ENCODE data around the gene PLEKHJ1. TPM values are rescaled to one million over a fixed set of nuclear protein-coding genes. Genes with fewer than 3 reads are reported as not detected.

PLEKHJ1 gene
- total RNA-seq, 1 donor from 2014 or later, result 78.3 TPM

GRCh38 chr19:2266183-2266993 is 30.3 kb upstream of the PLEKHJ1 start:
- no peaks in the 10 kb centered on the region for H3K27me3 Mint-ChIP-seq (ENCODE audit: low read depth, unreplicated experiment)
- H3K4me1 Mint-ChIP-seq (ENCODE audit: low read depth, unreplicated experiment), result peaks cover 3% of the 10 kb centered on the region
- no peaks in the 10 kb centered on the region for H3K9me3 ChIP-seq (ENCODE audit: insufficient read depth, low read depth, low read length)
- no peaks in the 10 kb centered on the region for H3K27me3 ChIP-seq (ENCODE audit: insufficient read depth, low read length)
- DNase-seq (ENCODE audit: low read depth) (peak; percentile 49), FAIRE-seq (no peak)
- H2AFZ ChIP-seq (ENCODE audit: low read depth, low read length), result peak overlapping the region; percentile 56
- no peak overlapping the region for H3K4me3 Mint-ChIP-seq (ENCODE audit: unreplicated experiment)
- TF ChIP-seq CTCF (IDR thresholded peaks at IDR 0.05; ENCODE audit: insufficient read depth, low read depth, low read length), result no peak
- no peak for TF ChIP-seq EZH2 (IDR thresholded peaks at IDR 0.05; ENCODE audit: insufficient read depth, low read length)
- no peak overlapping the region for H3K9ac ChIP-seq (ENCODE audit: low read length)
- no peak overlapping the region for H3K27ac Mint-ChIP-seq (ENCODE audit: unreplicated experiment)
- no peaks in the 10 kb centered on the region for H3K9me3 Mint-ChIP-seq (ENCODE audit: unreplicated experiment)
- no peaks in the 10 kb centered on the region for H3K36me3 ChIP-seq (ENCODE audit: insufficient read depth, low read length)
- H3K27ac ChIP-seq (ENCODE audit: low read depth, low read length), result no peak overlapping the region
- peaks cover 21% of the 10 kb centered on the region for H3K79me2 ChIP-seq (ENCODE audit: insufficient read depth, low read length)
- H3K36me3 Mint-ChIP-seq (ENCODE audit: low read depth, unreplicated experiment), result peaks cover 4% of the 10 kb centered on the region
- peaks cover 18% of the 10 kb centered on the region for H4K20me1 ChIP-seq (ENCODE audit: insufficient read depth, low read length)
- peak overlapping the region; percentile 21 for H3K4me2 ChIP-seq (ENCODE audit: low read length)
- H3K4me1 ChIP-seq (ENCODE audit: insufficient read depth, low read length), result peaks cover 9% of the 10 kb centered on the region
- no peak overlapping the region for H3K4me3 ChIP-seq (ENCODE audit: insufficient read depth, low read depth, low read length)

GRCh38 chr19:2261438-2262172 is 25.5 kb upstream of the PLEKHJ1 start:
- Mint-ChIP-seq H3K27me3 (ENCODE audit: low read depth, unreplicated experiment) (peaks cover 7% of the 10 kb centered on the region), H3K9me3 (ENCODE audit: unreplicated experiment) (peaks cover 4% of the 10 kb centered on the region), H3K4me1 (ENCODE audit: low read depth, unreplicated experiment) (peaks cover under 1% of the 10 kb centered on the region), H3K4me3 (ENCODE audit: unreplicated experiment) (no peak overlapping the region), H3K36me3 (ENCODE audit: low read depth, unreplicated experiment) (no peaks in the 10 kb centered on the region), H3K27ac (ENCODE audit: unreplicated experiment) (no peak overlapping the region)
- H2AFZ ChIP-seq (ENCODE audit: low read depth, low read length), result no peak overlapping the region
- peak; percentile 48 for TF ChIP-seq CTCF (IDR thresholded peaks at IDR 0.05; ENCODE audit: insufficient read depth, low read depth, low read length)
- TF ChIP-seq EZH2 (IDR thresholded peaks at IDR 0.05; ENCODE audit: insufficient read depth, low read length), result no peak
- H3K36me3 ChIP-seq (ENCODE audit: insufficient read depth, low read length), result no peaks in the 10 kb centered on the region
- DNase-seq (ENCODE audit: low read depth) (no peak), FAIRE-seq (no peak)
- H3K4me3 ChIP-seq (ENCODE audit: insufficient read depth, low read depth, low read length), result no peak overlapping the region
- no peak overlapping the region for H3K27ac ChIP-seq (ENCODE audit: low read depth, low read length)
- no peak overlapping the region for H3K4me2 ChIP-seq (ENCODE audit: low read length)
- peaks cover 4% of the 10 kb centered on the region for H3K4me1 ChIP-seq (ENCODE audit: insufficient read depth, low read length)
- H3K79me2 ChIP-seq (ENCODE audit: insufficient read depth, low read length), result no peaks in the 10 kb centered on the region
- no peak overlapping the region for H3K9ac ChIP-seq (ENCODE audit: low read length)
- no peaks in the 10 kb centered on the region for H3K27me3 ChIP-seq (ENCODE audit: insufficient read depth, low read length)
- no peaks in the 10 kb centered on the region for H4K20me1 ChIP-seq (ENCODE audit: insufficient read depth, low read length)
- no peaks in the 10 kb centered on the region for H3K9me3 ChIP-seq (ENCODE audit: insufficient read depth, low read depth, low read length)

Data from astrocyte (in vitro differentiated cells and primary cell).